ENCODE measurements around the gene NRL.
A peak's percentile ranks its signal among the peaks of the same experiment; 100 is the strongest.

Gene NRL

GRCh38 chr14:24098927-24099813 lies 15.6 kb downstream of the NRL start:
- no peak for DNase-seq (ENCODE audit: low spot score)

GRCh38 chr14:24098229-24098926 lies 16.4 kb downstream of the NRL start:
- no peak for DNase-seq (ENCODE audit: low spot score)

- no peak for DNase-seq (ENCODE audit: low spot score)
Observed at GRCh38 chr14:24096545-24097181, 18.1 kb downstream of the NRL start.

DNA sequence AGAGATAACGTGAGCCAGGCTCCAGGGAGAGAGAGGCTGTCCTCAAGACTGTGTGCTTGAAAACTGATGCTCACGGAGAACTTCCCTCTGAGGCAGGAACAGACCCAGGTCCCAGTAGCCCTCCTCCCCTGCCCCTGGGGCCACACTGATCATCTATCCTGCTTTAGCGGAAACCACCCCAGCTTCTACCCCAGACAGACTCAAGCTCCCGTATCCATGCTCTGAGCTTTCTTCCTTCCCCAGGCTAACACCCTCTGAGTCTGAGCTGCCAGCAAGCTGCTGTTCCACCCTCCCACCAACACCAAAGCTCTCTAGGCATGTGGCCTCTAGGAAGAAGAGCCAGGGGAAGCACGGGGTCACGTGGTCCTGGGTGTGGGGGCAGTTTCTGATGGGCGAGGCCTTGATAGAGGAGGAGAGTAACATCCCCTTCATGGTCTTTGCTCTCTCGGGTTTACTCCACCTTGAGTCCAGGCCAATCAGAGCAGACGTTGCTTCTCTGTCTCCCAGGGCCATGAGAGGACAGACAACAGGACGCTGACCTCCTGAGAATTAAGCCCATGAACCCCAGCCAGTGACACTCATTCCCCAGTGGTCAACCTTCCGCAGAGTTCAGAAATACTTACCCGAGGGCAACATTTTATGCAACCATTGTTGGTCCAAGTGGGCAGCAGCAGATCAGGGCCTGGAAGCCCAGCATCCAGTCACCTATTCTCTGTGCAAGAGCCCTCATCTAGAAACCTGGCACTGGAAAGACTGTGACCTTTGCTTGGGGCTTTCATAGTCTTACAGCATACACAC lies 19.3 kb downstream of the NRL start:
- peak; percentile 77 for DNase-seq (ENCODE audit: low spot score)

- no peak for DNase-seq (ENCODE audit: low spot score)
Observed at GRCh38 chr14:24094841-24095270, 19.9 kb downstream of the NRL start.

DNA sequence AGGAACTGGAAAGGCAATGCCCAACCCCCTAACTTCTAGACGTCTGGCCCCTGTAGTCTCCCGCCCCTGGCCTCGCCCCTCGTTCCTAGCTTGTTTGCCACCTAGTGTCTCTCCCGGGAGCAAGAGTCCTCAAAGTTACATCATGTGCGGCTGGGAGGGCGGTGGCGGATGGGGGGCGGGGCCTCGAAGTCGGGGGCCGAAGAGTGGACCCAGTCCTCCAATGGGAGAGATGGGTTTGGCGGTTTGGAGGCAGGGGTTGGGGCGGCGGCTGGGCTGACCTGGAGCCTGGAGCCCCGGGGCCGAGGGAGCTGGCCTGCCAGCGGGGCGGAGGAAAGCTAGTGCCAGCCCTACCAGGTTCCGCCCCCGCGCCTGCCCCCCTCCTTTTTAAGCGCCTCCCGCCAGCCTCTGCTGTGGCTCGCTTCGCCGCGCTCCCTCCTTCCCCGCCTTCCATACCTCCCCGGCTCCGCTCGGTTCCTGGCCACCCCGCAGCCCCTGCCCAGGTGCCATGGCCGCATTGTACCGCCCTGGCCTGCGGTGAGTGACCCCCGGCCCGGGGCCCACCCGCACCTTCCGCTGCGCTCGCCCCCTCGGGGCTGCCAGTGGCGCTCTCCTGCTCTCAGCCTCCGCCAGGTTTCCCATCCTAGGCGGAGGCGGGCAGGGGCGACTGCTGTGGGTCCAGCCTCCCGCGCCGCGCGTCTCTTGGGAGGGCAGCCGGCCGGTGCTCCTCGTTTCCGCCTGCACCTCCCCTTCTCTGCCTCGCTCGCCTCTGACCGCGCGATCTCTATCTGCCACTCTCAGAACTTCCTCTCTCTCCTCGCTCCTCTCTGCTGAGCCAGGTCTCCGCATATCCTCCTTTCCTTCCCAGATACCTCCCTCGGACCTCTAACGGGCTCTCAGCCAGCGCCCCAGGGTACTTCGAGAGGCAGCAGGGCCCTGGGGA lies 20.6 kb downstream of the NRL start, which contains the start of gene PCK2:
TSS of gene PCK2 (plus strand) at position 411 of the 940 bp plus-strand sequence. CDS start at position 506, 95 bp downstream.
- DNase-seq (ENCODE audit: low spot score): peak; percentile 97

GRCh38 chr14:24093207-24093900 lies 21.4 kb downstream of the NRL start:
- no peak for DNase-seq (ENCODE audit: low spot score)

GRCh38 chr14:24092505-24093206 lies 22.1 kb downstream of the NRL start:
- DNase-seq (ENCODE audit: low spot score): no peak

- DNase-seq (ENCODE audit: low spot score): no peak
Observed at GRCh38 chr14:24092110-24092504, 22.6 kb downstream of the NRL start.

- DNase-seq (ENCODE audit: low spot score): no peak
Observed at GRCh38 chr14:24089890-24090289, 24.9 kb downstream of the NRL start.

- DNase-seq (ENCODE audit: low spot score): no peak
Observed at GRCh38 chr14:24088095-24088494, 26.7 kb downstream of the NRL start.

GRCh38 chr14:24087004-24087403 lies 27.7 kb downstream of the NRL start:
- DNase-seq (ENCODE audit: low spot score): no peak

GRCh38 chr14:24086193-24086955 lies 28.4 kb downstream of the NRL start:
- DNase-seq (ENCODE audit: low spot score): no peak

DNA sequence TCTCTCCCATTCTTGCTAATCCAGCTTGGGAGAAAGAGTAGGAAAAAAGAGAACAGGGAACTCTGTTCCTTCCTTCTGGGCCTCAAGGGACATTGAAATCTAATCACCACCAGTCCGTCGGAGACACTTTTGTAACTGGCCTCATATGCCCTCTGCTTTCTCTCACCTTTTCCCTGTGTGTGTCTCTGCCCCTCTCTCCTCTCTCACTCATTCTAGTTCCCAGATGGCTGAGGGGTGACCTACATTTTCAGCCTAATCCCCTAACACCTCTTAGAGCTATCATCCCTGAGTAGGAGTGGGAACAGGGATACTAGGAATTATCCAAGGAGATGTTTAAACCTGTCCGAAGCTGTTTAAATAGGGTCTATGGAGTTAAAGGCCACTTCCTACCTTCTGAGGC lies 29.5 kb downstream of the NRL start:
- DNase-seq (ENCODE audit: low spot score): no peak

GRCh38 chr14:24084440-24084839 lies 30.3 kb downstream of the NRL start:
- DNase-seq (ENCODE audit: low spot score): no peak

- no peak for DNase-seq (ENCODE audit: low spot score)
Observed at GRCh38 chr14:24083462-24083861, 31.3 kb downstream of the NRL start.

DNA sequence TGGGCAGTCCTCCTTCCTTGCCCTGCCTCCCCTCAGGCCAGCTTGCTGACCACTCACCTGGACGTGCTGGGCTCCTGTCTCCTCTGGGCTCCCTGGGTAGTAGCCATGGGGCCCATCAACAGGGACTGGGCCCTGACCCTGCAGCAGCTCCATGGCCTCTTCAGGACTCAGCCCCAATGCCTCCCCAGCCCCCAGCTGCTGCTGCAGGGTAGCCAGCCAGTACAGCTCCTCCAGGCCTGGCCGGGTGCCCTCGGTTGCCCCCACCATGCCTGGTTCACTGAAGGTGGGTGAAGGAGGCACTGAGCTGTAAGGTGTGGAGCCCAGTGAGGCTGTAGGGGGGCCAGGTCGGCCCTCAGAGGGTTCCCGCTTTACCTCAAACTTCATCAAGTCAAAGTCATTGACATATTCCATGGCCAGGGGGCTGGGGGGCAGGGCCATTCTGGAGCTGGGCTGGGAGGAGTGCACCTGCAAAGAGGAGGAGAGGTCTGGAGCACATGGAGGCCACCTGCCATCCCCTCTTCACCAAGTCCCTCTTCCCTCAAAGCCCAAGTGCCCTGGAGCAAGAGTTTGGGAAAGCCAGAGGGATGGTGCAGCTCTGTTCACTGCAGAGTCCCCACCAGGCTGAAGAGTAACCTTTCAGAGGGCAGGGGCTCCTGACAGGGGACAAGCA lies 32.2 kb downstream of the NRL start:
- DNase-seq (ENCODE audit: low spot score): no peak

DNA sequence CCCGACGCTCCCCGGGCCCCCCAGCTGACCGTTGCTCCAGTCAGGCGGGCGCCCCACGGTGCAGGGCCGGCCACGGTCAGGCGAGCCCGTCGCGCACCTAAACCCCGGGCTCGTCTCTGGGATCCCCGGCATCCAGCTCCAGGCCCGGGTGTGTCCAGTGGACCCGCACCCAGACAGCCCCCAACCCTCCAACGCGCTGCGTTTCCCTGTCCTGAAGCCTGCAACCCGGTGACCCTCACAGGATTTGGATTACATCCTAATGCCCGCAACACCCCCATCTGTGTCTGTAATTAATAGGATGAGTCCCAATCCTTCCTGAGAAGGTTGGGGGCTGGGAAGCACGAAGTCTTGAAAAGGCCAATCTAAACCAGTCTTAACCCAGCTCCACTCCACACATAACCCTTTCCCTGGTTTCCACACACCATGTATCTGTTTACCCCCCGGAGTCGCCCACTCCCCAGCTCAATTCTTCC lies 33.0 kb downstream of the NRL start:
- DNase-seq (ENCODE audit: low spot score): no peak
